ENCODE results near the gene MBOAT1. TPM values are rescaled to one million over a fixed set of nuclear protein-coding genes. Genes with fewer than 3 reads are reported as not detected.
A peak's percentile ranks its signal among the peaks of the same experiment; 100 is the strongest.

Gene MBOAT1
- total RNA-seq, 1 experiment from 2014 or later = 9.9 TPM

GRCh38 chr6:20058912-20059311 is 153.4 kb downstream of the MBOAT1 start:
- Histone ChIP-seq H3K4ac (ENCODE audit: low read depth, low read length) (no peak overlapping the region), H2BK12ac (ENCODE audit: insufficient read length, low read depth, low read length) (no peak overlapping the region), H3K79me2 (ENCODE audit: insufficient read depth, low read length) (no peaks in the 10 kb centered on the region), H2AFZ (ENCODE audit: low read length) (no peak overlapping the region), H3K9ac (ENCODE audit: extremely low read depth, insufficient read length, low read length) (no peak overlapping the region), H3K18ac (ENCODE audit: insufficient read length, low read depth, low read length) (no peak overlapping the region), H3K56ac (ENCODE audit: insufficient read length, low read depth, low read length) (no peak overlapping the region), H2AK5ac (ENCODE audit: insufficient read length, low read length) (no peak overlapping the region), H3K27ac (ENCODE audit: insufficient read length, low read depth, low read length) (no peak overlapping the region), H3K27me3 (ENCODE audit: insufficient read depth, low read length) (no peaks in the 10 kb centered on the region), H3K14ac (ENCODE audit: insufficient read depth, low read length) (no peak overlapping the region), H2BK120ac (ENCODE audit: low read depth, low read length, poor library complexity, severe bottlenecking) (no peak overlapping the region), H4K5ac (ENCODE audit: insufficient read length, low read depth, low read length) (no peak overlapping the region), H3K4me1 (ENCODE audit: insufficient read depth, low read length) (no peaks in the 10 kb centered on the region), H2BK5ac (ENCODE audit: insufficient read length, low read length) (no peak overlapping the region), H3K4me2 (ENCODE audit: insufficient read depth, insufficient read length, low read length) (no peak overlapping the region), H3T11ph (ENCODE audit: low read length) (no peak overlapping the region), H4K20me1 (ENCODE audit: control insufficient read depth, insufficient read depth, insufficient read length) (no peaks in the 10 kb centered on the region), H3K23ac (ENCODE audit: insufficient read length, low read depth, low read length) (no peak overlapping the region), H4K8ac (replicated peaks; ENCODE audit: insufficient read length, low read depth, low read length) (no peak overlapping the region), H2BK20ac (ENCODE audit: low read depth, low read length, poor library complexity, severe bottlenecking) (no peak overlapping the region), H3K23me2 (ENCODE audit: insufficient read length, low read depth, low read length, poor library complexity, severe bottlenecking) (no peaks in the 10 kb centered on the region), H2BK15ac (ENCODE audit: low read depth, low read length) (no peak overlapping the region), H3K79me1 (ENCODE audit: insufficient read depth, low read depth, low read length, poor library complexity, severe bottlenecking) (no peaks in the 10 kb centered on the region), H4K91ac (ENCODE audit: insufficient read length, low read depth, low read length) (no peak overlapping the region), H3K9me3 (ENCODE audit: control insufficient read depth, low read depth, low read length) (no peaks in the 10 kb centered on the region)
- Mint-ChIP-seq H3K27ac (no peak overlapping the region), H3K27me3 (ENCODE audit: low read depth) (no peaks in the 10 kb centered on the region; the same call in none of the 2 replicates), H3K4me1 (peaks cover 0 to 4% of the 10 kb centered on the region in 2 experiments; a peak in 1 of 4 replicates), H3K4me3 (no peak overlapping the region), H3K36me3 (ENCODE audit: insufficient read depth in 1 of 3, low read depth in 3 of 3) (no peaks in the 10 kb centered on the region; a peak in 1 of 7 replicates), H3K9me3 (no peaks in the 10 kb centered on the region; a peak in 1 of 5 replicates)
- DNase-seq = no peak
- TF ChIP-seq CTCF (conservative IDR thresholded peaks at IDR 0.05) = peak; percentile 16; the same call in 1 of the 3 replicates
- WGBS (ENCODE audit: extremely low coverage, insufficient read length, low lambda C conversion rate) = no CpG with 5 or more reads among the region's 3 CpGs
